ENCODE measurements around the gene MEST. TPM values are rescaled to one million over a fixed set of nuclear protein-coding genes. Genes with fewer than 3 reads are reported as not detected.

The MEST gene
- total RNA-seq, 1 donor from 2014 or later: 572 TPM

DNA sequence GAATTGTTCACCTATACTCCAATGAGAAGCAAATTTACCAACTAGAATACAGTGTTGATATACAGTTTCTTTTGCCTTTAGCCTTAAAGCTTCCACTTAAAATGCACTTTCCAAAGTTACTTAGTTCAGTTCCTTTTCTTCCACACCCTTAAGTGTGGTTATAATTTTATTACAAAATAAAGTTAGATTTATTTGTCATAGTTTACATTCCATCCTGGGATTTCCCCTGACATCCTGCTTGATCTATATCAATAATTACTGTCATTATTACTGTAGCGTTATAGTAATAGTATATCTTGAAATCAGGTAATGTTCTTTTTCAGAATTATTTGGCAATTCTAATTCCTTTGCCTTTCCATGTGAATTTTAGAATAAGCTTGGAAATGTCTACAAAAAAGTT lies 23.3 kb upstream of the MEST start:
- peaks cover 3% of the 10 kb centered on the region for H3K4me1 Mint-ChIP-seq (ENCODE audit: unreplicated experiment)
- DNase-seq (ENCODE audit: extremely low spot score, unreplicated experiment): no peak
- no peak overlapping the region for H3K27ac Mint-ChIP-seq
- no peak overlapping the region for H3K4me3 Mint-ChIP-seq
- H3K27me3 Mint-ChIP-seq: no peaks in the 10 kb centered on the region
- H3K9me3 Mint-ChIP-seq: peaks cover 4% of the 10 kb centered on the region
- no peaks in the 10 kb centered on the region for H3K36me3 Mint-ChIP-seq
- TF ChIP-seq, protein P1, sequence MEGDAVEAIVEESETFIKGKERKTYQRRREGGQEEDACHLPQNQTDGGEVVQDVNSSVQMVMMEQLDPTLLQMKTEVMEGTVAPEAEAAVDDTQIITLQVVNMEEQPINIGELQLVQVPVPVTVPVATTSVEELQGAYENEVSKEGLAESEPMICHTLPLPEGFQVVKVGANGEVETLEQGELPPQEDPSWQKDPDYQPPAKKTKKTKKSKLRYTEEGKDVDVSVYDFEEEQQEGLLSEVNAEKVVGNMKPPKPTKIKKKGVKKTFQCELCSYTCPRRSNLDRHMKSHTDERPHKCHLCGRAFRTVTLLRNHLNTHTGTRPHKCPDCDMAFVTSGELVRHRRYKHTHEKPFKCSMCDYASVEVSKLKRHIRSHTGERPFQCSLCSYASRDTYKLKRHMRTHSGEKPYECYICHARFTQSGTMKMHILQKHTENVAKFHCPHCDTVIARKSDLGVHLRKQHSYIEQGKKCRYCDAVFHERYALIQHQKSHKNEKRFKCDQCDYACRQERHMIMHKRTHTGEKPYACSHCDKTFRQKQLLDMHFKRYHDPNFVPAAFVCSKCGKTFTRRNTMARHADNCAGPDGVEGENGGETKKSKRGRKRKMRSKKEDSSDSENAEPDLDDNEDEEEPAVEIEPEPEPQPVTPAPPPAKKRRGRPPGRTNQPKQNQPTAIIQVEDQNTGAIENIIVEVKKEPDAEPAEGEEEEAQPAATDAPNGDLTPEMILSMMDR (conservative IDR thresholded peaks at IDR 0.05): no peak

DNA sequence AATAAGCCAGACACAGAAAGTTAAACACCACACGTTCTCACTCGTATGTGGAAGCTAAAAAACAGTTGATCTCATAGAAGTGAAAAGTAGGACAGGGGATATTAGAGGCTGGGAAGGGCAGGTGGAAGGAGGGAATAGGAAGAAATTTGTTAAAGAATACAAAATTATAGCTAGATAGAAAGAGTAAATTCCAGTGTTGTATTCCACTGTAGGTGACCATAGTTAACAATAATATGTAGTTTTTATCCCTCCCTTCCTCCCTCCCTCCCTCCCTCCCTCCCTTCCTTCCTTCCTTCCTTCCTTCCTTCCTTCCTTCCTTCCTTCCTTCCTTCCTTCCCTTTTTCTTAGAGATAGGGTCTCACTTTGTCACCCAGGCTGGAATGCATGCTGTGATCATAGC lies 19.9 kb upstream of the MEST start:
- H3K27me3 Mint-ChIP-seq: no peaks in the 10 kb centered on the region
- no peak overlapping the region for H3K4me3 Mint-ChIP-seq
- H3K4me1 Mint-ChIP-seq (ENCODE audit: unreplicated experiment): peaks cover 28% of the 10 kb centered on the region
- TF ChIP-seq, protein P1 (conservative IDR thresholded peaks at IDR 0.05): no peak
- no peak overlapping the region for H3K27ac Mint-ChIP-seq
- no peak for DNase-seq (ENCODE audit: extremely low spot score, unreplicated experiment)
- no peaks in the 10 kb centered on the region for H3K36me3 Mint-ChIP-seq
- H3K9me3 Mint-ChIP-seq: no peaks in the 10 kb centered on the region

DNA sequence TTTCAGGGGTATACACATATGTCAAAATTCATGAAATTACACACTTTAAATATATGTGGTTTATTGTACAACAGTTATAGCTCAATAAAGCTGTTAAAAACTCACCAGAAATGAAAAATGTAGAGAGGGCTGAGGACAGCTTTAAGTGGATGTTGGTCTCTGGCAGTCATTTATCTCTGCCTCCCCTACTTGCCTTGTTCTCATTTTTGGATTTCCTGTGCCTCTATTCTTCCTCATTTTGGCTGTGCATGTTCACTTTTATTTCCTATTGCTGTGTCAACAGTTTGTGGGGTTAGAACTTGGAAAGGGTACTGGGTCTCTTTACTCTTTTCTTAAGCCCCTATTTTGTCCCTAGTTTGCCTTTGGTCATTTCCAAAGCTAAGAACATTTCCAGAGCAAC lies 18.6 kb upstream of the MEST start:
- H3K27ac Mint-ChIP-seq: no peak overlapping the region
- H3K36me3 Mint-ChIP-seq: no peaks in the 10 kb centered on the region
- no peaks in the 10 kb centered on the region for H3K9me3 Mint-ChIP-seq
- no peak overlapping the region for H3K4me3 Mint-ChIP-seq
- no peaks in the 10 kb centered on the region for H3K27me3 Mint-ChIP-seq
- DNase-seq (ENCODE audit: extremely low spot score, unreplicated experiment): no peak
- TF ChIP-seq, protein P1 (conservative IDR thresholded peaks at IDR 0.05): no peak
- peaks cover 28% of the 10 kb centered on the region for H3K4me1 Mint-ChIP-seq (ENCODE audit: unreplicated experiment)

DNA sequence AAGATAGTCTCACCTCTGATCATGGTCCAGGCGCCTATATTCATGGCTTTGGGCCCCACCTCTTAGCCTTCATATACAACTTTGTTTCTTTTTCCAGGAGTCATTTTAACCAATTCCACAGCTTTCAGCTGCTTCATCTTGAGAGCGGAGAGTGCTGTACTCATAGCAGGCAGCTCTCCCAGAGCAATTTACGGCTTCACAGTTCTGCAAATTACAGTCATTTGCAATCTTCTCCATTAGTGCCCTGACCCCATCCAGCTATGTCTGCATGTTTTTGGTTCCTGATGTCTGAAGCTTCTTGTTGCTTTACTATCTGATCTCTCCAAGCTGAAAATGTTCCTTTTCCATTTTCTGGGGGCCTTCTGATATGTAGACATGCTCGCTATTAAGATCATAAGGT lies 18.0 kb upstream of the MEST start:
- no peak for DNase-seq (ENCODE audit: extremely low spot score, unreplicated experiment)
- H3K27ac Mint-ChIP-seq: peak overlapping the region; percentile 15

DNA sequence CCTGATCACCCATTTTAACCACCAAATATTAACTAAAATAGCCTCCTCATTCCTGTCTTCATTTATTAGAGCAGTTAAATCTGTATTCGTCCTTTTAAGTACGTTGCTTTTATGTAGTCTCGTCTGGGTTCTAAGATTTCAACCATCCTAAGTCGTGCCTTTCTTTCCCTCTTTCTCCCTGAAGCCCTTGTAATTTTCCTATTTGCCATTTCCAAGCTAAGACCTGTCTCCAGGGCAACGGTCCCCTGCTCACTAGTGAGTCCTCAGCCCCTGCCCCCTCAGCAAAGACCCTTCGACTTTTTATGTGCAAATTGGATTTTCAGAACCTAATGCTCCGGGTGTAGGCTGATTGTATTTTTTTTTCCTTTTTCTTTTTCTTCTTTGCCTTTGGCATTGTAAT lies 16.1 kb upstream of the MEST start:
- Mint-ChIP-seq H3K4me3 (peak overlapping the region; percentile 6), H3K36me3 (no peaks in the 10 kb centered on the region), H3K4me1 (ENCODE audit: unreplicated experiment) (peaks cover 28% of the 10 kb centered on the region), H3K27me3 (no peaks in the 10 kb centered on the region), H3K27ac (no peak overlapping the region), H3K9me3 (peaks cover 3% of the 10 kb centered on the region)
- DNase-seq (ENCODE audit: extremely low spot score, unreplicated experiment): no peak
- TF ChIP-seq, protein P1 (conservative IDR thresholded peaks at IDR 0.05): no peak

More for the DNA sequence above, 18.0 kb upstream of the MEST start:
- Mint-ChIP-seq H3K4me1 (ENCODE audit: unreplicated experiment) (peaks cover 28% of the 10 kb centered on the region), H3K9me3 (no peaks in the 10 kb centered on the region), H3K27me3 (no peaks in the 10 kb centered on the region), H3K4me3 (no peak overlapping the region), H3K36me3 (no peaks in the 10 kb centered on the region)
- TF ChIP-seq, protein P1 (conservative IDR thresholded peaks at IDR 0.05): no peak
